ENCODE measurements around the gene MVD.

Gene MVD

GRCh38 chr16:88653596-88654362, 9.1 kb downstream of the MVD start:
- H3K27ac ChIP-seq: no peak overlapping the region
- no peaks in the 10 kb centered on the region for H3K27me3 ChIP-seq (replicated peaks)
- peaks cover 62% of the 10 kb centered on the region for H3K36me3 ChIP-seq (replicated peaks)
- in situ Hi-C loops (cut with HindIII; ENCODE audit: low pct_ligation_motif_present, low sequenced_read_pairs): no loop called here
- H3K4me3 ChIP-seq (ENCODE audit: low read depth, low read length): no peak overlapping the region
- DNase-seq: no peak
- no peak for TF ChIP-seq CTCF (IDR thresholded peaks at IDR 0.05; ENCODE audit: low read depth, low read length, missing control alignments)

GRCh38 chr16:88653101-88653500, 9.8 kb downstream of the MVD start:
- no peaks in the 10 kb centered on the region for H3K27me3 ChIP-seq (replicated peaks)
- H3K4me3 ChIP-seq (ENCODE audit: low read depth, low read length): no peak overlapping the region
- TF ChIP-seq CTCF (IDR thresholded peaks at IDR 0.05; ENCODE audit: low read depth, low read length, missing control alignments): no peak
- no peak overlapping the region for H3K27ac ChIP-seq
- peaks cover 62% of the 10 kb centered on the region for H3K36me3 ChIP-seq (replicated peaks)
- in situ Hi-C loops (cut with HindIII; ENCODE audit: low pct_ligation_motif_present, low sequenced_read_pairs): no loop called here
- no peak for DNase-seq

GRCh38 chr16:88652762-88653063, 10.2 kb downstream of the MVD start:
- no peak overlapping the region for H3K27ac ChIP-seq
- no peak for TF ChIP-seq CTCF (IDR thresholded peaks at IDR 0.05; ENCODE audit: low read depth, low read length, missing control alignments)

GRCh38 chr16:88651989-88652761, 10.7 kb downstream of the MVD start:
- no peaks in the 10 kb centered on the region for H3K27me3 ChIP-seq (replicated peaks)
- peaks cover 52% of the 10 kb centered on the region for H3K36me3 ChIP-seq (replicated peaks)
- peak; percentile 2 for TF ChIP-seq CTCF (IDR thresholded peaks at IDR 0.05; ENCODE audit: low read depth, low read length, missing control alignments)
- H3K4me3 ChIP-seq (ENCODE audit: low read depth, low read length): no peak overlapping the region
- DNase-seq: no peak
- in situ Hi-C loops (cut with HindIII; ENCODE audit: low pct_ligation_motif_present, low sequenced_read_pairs): no loop called here
- H3K27ac ChIP-seq: peak overlapping the region; percentile 88

More at GRCh38 chr16:88652762-88653063, 10.2 kb downstream of the MVD start:
- no peak for DNase-seq
- H3K4me3 ChIP-seq (ENCODE audit: low read depth, low read length): no peak overlapping the region
- in situ Hi-C loops (cut with HindIII; ENCODE audit: low pct_ligation_motif_present, low sequenced_read_pairs): no loop called here
- peaks cover 58% of the 10 kb centered on the region for H3K36me3 ChIP-seq (replicated peaks)
- H3K27me3 ChIP-seq (replicated peaks): no peaks in the 10 kb centered on the region

GRCh38 chr16:88651276-88651988, 11.5 kb downstream of the MVD start:
- in situ Hi-C loops (cut with HindIII; ENCODE audit: low pct_ligation_motif_present, low sequenced_read_pairs): no loop called here
- peak overlapping the region; percentile 88 for H3K27ac ChIP-seq
- H3K36me3 ChIP-seq (replicated peaks): peaks cover 47% of the 10 kb centered on the region
- H3K27me3 ChIP-seq (replicated peaks): no peaks in the 10 kb centered on the region
- H3K4me3 ChIP-seq (ENCODE audit: low read depth, low read length): peak overlapping the region; percentile 81
- DNase-seq: peak; percentile 56
- no peak for TF ChIP-seq CTCF (IDR thresholded peaks at IDR 0.05; ENCODE audit: low read depth, low read length, missing control alignments)
